Erythroblast (primary cell): ENCODE data around the gene SRGAP2C.
"Not testable (repeated sequence)": the region's sequence is repeated elsewhere in the genome, so short reads cannot be mapped to it uniquely, and the experiment has no call there.

Experiments used
- GATA1 ChIP-seq: IDR thresholded peaks from 2 replicates; pipeline ENCODE4 v1.6.1; 2011; ENCODE audit warnings: low read depth, mild to moderate bottlenecking, control low read depth, low read length, moderate library complexity
- POLR2A ChIP-seq: IDR thresholded peaks from 2 replicates; pipeline ENCODE4 v1.6.1; 2011; ENCODE audit warnings: mild to moderate bottlenecking, low read length

DNA sequence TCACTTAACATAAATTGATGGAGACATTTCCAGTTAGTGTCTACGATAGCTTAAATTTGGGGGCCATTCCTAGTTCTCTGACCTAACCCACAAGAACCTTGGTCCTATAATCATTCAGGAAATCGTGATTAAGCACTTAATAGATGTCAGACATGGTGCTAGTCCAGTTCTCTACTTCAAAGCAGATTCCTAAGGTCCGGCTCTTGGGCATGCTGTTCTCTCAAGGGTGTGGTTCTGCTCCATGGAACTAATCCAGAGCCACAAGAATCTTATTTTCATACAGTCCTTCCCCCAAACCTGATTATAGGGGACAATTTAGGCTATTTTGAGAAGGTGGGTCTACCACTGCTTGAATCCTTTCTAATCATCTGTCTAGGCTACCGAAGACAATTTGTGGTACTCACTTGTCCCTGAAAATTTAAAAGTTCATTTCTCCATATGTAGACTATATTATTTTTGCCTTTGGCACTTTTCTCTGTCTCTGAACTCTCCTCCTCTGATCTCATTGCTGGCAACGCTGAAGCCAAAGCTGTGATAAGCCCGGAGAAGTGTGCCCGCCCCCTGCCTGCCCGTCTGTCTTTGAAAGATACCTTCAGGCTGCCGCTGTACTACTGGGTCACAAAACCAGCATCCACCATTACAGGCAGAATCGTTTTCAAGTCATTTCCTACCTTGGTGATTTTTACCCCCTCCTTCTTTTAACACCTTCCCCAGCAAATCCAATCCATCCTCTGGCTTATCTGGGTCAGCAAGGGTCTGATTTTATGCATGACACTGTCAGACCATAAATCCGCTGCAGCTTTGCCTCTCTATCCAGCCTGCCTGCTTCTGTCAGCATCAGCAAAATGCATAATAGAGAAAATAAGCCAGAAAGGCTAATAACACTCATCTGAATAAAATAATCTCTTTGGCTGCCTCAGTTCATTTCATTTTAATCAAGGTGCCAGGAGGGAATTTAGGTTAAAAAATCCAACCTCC lies 133.0 kb downstream of the SRGAP2C start:
- TF ChIP-seq POLR2A, GATA1: not testable (repeated sequence)
